NCI-H82 treated with DMSO at 0.1 percent for 48 hours (cell line): ENCODE measurements around the gene CDHR5.

Source experiments
- DNase-seq: peaks from one replicate; lab custom pipeline; 2025; ENCODE audit not compliant: unreplicated experiment; lab: John Stamatoyannopoulos, UW

The CDHR5 gene

DNA sequence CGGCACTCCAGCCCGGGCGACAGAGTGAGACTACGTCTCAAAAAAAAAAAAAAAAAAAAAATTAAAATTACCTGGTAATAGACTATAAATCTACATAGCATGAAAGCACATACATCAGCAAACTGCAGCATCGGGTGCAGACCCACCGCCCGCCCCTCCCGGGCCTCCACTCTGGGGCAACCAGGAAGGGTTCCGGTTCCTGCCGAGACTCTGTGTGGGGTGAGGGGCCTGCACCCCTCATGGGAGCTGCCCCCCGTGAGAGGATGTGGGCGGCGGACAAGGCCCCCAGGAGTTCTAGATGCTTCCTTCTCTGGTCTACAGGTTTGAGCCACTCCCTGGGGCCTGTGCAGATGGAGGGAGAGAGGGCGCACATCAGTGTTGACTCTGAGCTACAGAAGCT lies 21.5 kb upstream of the CDHR5 start:
- no peak for DNase-seq

DNA sequence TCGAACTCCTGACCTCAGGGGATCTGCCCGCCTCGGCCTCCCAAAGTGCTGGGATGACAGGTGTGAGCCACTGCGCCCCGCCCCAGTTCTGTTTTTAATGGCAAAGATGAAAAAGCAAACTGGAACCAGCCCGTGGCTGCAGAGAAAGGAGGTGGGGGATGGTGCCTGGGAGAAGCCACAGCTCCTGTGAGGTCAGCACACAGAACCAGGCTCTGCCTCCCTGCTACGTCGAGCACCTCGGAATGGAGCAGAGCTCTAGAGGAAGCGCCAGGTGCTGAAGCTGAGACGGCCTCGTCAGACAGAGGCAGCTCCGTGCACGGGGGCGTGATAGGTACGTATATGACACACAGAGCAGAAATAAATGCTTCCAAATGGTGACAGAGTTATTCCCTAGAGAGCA lies 20.8 kb upstream of the CDHR5 start:
- no peak for DNase-seq

DNA sequence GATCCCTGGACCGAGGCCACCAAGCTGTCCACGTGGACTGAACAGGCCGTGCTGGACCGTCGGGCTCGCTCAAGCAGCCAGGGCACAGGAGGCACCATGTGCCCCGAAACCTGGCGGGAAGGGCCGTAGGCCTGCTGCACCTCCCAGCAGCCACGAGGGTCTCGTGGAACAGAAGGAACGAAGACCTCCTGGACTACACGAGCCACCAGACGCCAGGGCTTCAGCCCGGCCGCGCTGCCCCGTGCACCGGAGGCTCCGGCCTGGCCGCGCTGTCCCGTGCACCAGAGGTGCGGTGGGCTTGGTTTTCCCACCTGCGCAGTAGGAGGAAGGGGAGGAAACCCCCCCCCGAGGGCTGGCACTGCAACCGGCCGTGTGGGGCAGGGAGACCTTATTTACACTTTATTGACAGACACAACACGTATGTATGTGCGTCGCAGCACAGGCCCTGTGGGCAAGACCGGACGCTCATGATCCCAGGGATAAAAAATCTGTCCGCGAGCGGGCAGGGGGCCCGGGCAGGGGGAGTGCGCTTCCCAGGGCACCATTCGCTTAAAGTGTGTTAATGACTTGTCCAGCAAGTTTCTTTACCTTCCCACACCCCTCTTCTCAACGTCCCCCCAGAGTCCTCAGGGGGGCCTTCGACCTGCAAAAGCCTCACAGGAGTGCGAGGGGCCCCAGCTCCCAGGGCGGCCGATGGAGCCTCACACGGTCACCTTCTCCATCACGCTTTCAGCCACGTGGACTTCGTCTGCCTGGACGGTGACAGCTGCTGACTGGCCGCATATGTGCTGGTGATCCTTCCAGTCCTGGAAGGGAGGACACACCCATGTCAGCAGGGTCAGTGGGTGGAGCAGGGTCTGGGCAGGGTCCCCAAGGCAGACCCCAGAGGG lies 19.3 kb upstream of the CDHR5 start:
- DNase-seq = no peak

DNA sequence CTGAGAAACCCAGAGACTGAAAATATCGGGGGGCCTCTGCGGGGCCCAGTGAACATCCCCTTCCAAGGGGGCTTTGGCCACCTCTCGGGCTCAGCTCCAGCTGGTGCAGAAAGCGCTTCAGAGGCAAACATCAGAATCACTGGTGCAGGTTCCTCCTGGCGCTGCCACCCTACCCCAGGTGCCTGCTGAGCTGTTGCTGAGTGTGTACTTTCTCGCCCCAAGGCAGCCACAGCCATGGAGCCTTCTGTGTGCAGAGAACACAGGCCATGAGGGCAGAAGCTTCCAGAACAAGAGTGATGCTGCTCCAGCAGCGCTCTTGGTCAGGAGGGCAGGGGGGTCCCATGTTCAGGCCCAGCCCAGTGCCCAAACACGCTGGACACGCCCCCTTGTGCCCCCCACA lies 18.6 kb upstream of the CDHR5 start:
- no peak for DNase-seq

DNA sequence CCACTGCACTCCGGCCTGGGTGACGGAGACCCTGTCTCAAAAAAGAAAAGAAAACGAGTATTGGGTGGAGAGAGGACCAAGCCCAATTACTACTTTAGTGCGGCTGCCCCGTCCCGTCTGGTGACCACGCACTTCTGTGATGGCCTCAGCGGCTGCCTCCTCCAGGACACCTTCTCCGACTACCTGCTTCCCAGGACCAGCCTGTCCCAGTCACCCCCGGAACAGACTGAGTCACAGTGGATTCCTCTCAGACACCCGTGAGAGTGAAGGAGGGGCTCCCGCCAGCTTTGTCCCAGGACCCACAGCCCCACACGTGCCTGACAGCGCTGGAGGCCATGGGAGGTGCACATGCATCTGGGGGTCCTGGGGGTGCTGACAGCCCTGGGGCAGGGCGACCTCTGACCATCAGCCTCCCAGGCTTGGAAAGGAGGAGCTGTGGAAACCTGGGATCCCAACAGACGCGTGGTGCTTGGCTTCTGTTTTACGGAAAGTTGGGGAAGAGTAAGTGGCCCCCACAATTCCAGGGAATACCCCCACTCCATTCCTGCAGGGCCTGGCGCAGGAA lies 17.1 kb upstream of the CDHR5 start:
- no peak for DNase-seq

DNA sequence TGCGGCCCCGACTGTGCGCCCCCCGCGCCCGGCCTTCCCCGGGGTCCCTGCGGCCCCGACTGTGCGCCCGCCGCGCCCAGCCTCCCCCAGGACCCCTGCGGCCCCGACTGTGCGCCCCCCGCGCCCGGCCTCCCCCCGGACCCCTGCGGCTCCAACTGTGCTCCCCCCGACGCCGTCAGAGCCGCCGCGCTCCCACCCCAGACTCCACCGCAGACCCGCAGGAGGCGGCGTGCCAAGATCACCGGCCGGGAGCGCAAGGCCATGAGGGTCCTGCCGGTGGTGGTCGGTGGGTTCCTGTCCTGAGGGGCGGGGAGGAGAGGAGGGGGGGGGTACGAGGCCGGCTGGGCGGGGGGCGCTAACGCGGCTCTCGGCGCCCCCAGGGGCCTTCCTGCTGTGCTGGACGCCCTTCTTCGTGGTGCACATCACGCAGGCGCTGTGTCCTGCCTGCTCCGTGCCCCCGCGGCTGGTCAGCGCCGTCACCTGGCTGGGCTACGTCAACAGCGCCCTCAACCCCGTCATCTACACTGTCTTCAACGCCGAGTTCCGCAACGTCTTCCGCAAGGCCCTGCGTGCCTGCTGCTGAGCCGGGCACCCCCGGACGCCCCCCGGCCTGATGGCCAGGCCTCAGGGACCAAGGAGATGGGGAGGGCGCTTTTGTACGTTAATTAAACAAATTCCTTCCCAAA lies 15.4 kb upstream of the CDHR5 start:
- DNase-seq = no peak

DNA sequence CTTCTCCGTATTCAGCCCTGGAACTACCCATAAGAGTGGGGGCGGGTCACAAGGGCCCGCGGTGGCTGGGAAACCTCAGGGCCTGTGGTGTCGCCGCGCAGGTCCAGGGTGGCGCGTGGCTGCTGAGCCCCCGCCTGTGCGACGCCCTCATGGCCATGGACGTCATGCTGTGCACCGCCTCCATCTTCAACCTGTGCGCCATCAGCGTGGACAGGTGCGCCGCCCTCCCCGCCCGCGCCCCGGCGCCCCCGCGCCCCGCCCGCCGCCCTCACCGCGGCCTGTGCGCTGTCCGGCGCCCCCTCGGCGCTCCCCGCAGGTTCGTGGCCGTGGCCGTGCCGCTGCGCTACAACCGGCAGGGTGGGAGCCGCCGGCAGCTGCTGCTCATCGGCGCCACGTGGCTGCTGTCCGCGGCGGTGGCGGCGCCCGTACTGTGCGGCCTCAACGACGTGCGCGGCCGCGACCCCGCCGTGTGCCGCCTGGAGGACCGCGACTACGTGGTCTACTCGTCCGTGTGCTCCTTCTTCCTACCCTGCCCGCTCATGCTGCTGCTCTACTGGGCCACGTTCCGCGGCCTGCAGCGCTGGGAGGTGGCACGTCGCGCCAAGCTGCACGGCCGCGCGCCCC lies 14.7 kb upstream of the CDHR5 start:
- DNase-seq = no peak

DNA sequence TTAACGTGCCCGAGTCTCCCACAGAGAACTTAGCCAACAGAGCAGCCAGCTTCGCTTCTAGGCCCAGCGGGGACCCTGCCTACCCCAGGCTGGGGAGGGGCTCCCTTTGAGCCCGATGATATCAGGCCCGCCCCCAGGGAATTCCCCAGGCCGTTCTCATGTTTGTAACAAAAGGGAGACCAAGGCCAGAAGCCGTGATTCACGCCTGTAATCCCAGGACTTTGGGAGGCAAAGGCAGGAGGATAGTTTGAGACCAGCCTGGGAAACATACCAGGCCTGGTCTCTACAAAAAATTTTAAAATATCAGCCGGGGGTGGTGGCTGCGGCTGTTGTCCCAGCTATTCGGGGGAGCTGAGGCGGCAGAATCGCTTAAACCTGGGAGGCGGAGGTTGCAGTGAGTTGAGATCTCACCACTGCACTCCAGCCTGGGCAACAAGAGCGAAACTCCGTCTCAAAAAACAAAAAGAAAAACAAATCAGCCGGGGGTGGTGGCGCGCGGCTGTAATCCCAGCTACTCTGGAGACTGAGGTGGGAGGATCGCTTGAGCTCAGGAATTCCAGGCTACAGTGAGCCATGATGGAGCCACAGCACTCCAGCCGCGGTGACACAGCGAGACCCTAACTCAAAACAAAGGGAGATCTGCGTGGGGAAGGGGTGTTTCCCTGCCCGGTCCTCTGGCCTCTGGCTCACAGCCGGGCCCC lies 14.0 kb upstream of the CDHR5 start:
- DNase-seq = no peak

DNA sequence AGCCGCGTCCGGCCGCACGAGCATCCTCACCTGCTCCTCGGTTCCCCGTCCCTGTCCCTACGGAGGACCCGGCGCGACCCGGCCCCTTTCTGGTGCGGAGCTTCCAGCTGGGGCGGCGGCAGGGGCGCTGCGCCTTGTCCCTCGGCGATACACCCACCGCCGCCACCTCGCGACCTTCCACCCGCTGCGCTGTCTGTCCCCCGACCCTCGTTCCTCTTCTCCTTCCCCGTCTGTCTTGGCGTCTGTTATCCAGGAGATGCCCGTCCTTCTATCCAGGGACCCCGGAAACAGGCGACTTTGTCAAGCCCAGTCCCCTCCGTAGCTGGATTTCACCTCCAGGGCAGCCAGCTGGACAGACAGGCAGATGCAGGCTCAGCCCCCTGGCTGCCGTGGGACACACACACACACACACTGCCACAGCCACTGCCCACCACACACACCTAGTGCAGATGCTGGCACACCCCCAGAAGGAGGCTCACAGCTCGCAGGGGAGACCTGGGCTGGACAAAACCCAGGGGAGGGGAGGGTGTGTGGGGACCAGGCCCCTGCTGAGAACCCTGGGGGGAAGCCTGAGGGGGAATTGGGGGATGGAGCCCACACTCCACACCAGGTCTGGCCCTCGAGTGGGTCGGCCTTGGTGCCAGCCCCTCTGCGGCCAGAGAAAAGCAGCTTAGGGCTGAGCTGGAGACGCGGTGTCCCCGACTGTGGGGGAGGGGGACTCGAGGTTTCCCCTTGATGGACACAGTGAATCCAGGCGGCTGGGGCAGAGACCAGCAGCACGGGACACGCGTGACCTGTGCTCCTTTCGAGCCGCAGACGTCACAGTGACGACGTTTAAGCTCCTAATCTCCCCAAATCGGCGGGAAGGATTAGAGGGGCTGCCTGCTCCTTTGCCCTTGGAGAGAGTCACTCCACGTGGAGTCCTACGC lies 13.1 kb upstream of the CDHR5 start:
- peak; percentile 40 for DNase-seq

DNA sequence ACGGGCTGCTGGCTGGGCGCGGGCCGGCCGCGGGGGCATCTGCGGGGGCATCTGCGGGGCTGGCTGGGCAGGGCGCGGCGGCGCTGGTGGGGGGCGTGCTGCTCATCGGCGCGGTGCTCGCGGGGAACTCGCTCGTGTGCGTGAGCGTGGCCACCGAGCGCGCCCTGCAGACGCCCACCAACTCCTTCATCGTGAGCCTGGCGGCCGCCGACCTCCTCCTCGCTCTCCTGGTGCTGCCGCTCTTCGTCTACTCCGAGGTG lies 12.5 kb upstream of the CDHR5 start:
- no peak for DNase-seq

DNA sequence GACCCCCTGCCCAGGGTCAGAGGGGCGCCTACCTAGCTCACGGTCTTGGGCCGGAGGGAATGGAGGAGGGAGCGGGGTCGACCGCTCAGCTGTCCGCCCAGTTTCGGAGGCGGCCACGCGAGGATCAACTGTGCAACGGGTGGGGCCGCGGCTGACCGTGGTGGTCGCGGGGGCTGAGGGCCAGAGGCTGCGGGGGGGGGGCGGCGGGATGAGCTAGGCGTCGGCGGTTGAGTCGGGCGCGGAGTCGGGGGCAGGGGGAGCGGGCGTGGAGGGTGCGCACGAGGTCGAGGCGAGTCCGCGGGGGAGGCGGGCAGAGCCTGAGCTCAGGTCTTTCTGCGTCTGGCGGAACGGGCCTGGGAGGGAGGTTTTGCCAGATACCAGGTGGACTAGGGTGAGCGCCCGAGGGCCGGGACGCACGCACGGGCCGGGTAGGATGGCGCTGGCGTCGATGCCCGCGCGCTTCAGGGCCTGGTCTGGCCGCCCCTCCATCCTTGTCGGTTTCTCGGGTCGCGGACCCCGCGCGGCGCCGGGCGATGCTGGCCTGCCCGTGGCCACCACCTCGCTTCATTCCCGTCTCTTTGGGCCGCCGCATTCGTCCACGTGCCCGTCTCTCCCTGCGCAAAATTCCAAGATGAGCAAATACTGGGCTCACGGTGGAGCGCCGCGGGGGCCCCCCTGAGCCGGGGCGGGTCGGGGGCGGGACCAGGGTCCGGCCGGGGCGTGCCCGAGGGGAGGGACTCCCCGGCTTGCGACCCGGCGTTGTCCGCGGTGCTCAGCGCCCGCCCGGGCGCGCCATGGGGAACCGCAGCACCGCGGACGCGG lies 12.0 kb upstream of the CDHR5 start, which contains the start of gene DRD4:
TSS of gene DRD4 (plus strand) at position 759 of the 822 bp plus-strand sequence. CDS start at position 795, 36 bp downstream.
- no peak for DNase-seq

DNA sequence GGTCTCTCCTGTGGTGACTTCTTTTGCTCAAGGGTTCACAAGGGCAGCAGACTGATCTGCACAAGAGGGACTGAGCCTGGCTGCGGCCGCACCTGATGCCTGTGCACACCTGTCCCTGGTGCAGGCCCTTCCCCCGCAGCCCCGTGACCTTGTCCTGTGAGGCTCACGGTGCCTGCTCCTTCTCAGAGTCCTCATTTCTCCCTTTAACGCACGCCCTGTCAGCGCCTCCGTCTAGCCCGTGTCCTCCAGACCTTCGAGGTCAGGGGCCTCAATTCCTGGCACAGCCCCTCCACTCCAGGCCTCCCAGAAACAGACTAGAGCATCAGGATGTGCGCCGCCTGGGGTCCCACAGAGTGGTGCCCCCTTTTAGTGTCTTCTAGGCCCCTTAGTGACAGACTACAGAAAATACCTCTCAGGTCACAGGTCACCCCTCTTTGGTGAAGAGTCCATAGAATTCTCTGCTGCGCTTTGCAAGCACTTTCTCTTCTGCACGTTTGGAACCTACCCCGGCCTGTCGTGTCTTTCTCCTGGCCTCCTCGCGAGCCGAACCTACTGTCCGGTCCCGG lies 11.3 kb upstream of the CDHR5 start:
- DNase-seq = no peak

DNA sequence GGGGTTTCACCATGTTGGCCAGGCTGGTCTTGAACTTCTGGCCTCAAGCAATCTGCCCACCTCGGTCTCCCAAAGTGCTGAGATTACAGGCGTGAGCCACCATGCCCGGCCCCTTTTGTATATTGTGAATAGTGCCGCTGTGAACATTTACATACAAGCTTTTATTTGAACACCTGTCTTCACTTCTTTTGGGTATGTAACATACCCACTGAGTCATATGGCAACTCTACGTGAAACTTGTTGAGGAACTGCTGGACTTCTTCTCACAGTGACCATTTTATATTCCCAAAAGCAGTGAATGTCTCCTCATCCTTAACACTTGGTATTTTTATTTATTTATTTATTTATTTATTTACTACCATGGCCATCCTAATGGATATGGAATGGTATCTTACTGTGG lies 6.1 kb upstream of the CDHR5 start:
- no peak for DNase-seq

DNA sequence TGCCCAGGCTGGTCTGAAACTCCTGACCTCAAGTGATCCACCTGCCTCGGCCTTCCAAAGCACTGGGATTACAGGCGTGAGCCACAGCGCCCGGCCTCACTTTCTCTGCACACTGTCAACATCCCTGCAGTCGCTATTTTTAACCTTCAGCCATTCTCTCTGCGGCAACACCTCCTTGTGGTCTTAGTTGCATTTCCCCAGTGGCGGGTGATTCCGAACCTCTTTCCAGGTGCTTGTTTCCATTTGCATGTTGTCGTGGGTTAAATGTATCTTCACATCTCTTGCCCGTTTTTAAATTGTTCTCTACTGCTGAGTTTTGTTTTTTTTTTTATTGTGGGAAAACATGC lies 4.5 kb upstream of the CDHR5 start:
- DNase-seq = no peak

DNA sequence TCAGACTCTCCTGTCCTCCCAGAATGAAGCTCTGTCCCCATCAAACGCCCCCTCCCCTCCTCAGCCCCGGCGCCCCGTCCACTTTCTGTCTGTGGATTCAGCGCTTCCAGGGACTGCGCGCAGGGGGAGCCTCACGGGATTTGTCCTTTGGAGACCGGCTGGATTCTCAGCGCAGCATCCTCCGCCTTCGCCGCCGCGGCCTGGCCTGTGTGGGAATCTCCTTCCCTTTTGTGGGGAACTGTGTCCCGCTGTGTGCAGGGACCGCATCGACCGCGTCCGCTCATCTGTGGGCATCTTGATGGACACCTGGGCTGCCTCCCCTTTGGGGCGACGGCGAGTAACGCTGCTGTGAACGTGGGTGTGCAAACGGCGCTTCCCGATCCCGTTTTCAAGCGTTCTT lies 3.3 kb upstream of the CDHR5 start:
- no peak for DNase-seq

DNA sequence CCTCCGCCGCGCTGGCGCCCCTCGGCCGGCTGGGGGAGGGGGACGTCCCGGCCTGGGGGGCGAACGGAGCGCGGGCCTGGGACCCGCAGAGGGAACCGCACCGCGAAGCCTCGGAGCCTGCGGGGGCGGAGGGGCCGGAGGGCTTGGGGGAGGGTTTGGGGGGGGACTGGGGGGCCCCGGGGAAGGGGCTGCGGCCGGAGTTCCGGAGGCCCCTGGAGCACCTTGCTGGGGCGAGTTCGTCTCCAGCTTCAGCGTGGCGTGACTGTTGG lies 2.5 kb upstream of the CDHR5 start:
- DNase-seq = no peak

DNA sequence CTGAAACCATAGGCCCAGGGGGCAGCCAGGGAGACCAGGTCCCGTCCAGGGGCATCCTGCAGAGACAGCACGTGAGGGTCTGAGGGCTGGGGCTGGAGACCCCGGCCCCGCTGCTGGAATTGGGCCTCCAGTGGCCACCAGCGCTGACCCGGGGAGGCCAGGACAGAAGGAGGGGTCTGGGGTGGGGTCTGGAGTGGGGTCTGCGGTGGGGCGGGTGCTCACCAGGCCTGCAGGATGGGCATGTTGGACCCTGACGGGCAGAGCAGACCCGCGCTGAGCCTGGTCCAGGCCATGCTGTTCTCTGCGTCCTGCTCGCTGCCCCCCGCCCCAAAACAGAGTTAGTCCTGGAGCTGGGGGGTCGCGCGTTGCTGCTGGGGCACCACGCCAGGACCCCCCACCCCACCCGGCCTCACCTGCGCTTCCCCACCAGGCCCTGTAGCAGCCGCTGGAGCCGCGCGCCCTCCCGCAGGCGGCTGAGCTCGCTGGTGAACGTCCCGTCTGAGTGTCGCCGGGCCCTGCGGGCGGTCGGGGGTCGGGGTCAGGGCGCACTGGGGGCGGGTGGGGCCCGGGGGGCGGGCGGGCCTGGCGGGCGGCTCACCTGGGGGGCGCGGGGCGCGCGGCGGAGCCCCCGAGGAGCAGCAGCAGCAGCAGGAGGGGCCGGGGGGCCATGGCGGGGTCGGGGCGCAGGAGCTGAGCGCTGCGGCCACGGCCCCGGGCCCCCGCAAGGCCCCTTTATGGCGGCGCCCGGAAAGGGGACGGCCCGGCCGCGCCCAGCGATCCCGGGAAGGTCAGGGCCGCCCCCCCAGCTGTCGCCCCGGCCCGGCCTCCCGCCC lies 1.9 kb upstream of the CDHR5 start, which contains the start of gene SCT:
TSS of gene SCT (minus strand) at position 707 of the 833 bp plus-strand sequence. CDS start at position 669, 38 bp downstream.
- DNase-seq = no peak

DNA sequence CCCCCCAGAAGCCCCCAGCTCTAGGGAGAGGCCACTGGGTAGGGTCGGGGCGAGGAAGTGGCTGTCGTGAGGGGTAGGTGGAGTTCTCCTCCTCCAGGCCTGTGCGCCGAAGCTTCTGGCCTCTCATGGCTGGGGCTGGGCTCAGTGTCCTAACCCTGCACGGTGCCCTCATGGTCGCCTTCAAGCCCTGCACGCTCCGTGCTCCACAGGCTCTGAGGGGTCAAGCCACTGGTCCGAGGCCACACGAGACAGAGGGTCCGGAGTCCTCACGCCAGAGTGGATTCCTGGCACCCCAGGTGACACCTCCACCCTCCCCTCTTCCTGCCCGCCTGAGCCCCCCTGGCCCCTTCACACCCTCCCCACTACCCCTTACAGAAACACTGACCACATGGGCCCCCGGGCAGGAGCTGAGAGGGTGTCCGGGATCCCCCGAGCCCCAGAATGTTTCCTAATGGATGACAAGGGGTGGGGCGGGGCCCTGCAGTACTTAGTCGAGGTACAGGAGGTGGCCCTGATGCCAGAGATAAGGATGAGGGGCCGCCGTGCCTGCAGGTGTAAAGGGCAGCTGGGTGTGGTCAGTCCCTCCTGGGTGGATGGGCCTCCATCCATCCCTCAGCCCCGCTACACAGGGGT lies 997 bp upstream of the CDHR5 start:
- no peak for DNase-seq
